Activated T-helper 2 cell treated with anti-CD3 and anti-CD28 coated beads, Interferon-gamma antibody, Interleukin-2, Interleukin-4, amounts not matched to agents 10 μg/mL and 5 μg/mL and 100 μg/mL, durations not matched to agents 14 hours and 24 hours and 36 hours (primary cell): ENCODE results near the gene UCP2. TPM values are rescaled to one million over a fixed set of nuclear protein-coding genes. Genes with fewer than 3 reads are reported as not detected.

Experiments
- DNase-seq: peaks from one replicate; pipeline ENCODE4 v3.0.0; 2021; ENCODE audit warnings: low spot score
- H3K27ac Mint-ChIP-seq: one replicate; pipeline ENCODE4 v1.8.0; 2021; ENCODE audit warnings: mixed read lengths
- H3K27me3 Mint-ChIP-seq: one replicate; pipeline ENCODE4 v1.8.0; 2021; ENCODE audit warnings: low read depth, mixed read lengths
- H3K36me3 Mint-ChIP-seq: one replicate; pipeline ENCODE4 v1.8.0; 2021; ENCODE audit warnings: low read depth, mixed read lengths
- H3K4me1 Mint-ChIP-seq: one replicate; pipeline ENCODE4 v1.8.0; 2021; ENCODE audit warnings: low read depth, mixed read lengths
- H3K4me3 Mint-ChIP-seq: one replicate; pipeline ENCODE4 v1.8.0; 2021; ENCODE audit warnings: low read depth, mild to moderate bottlenecking, moderate library complexity, mixed read lengths
- H3K9me3 Mint-ChIP-seq: one replicate; pipeline ENCODE4 v1.8.0; 2021; ENCODE audit warnings: mixed read lengths
- intact Hi-C: fragments of 100-400 bp; cut with micrococcal nuclease; formaldehyde crosslinking; loops from one replicate; pipeline ENCODE4 v1.15.1; 2023
- total RNA-seq: library from RNA; stranded (reverse); gene quantifications from 2 replicates; pipeline ENCODE4 v1.2.3, GENCODE V29; 2022

UCP2 gene
- total RNA-seq, 1 donor from 2014 or later: 429 TPM

DNA sequence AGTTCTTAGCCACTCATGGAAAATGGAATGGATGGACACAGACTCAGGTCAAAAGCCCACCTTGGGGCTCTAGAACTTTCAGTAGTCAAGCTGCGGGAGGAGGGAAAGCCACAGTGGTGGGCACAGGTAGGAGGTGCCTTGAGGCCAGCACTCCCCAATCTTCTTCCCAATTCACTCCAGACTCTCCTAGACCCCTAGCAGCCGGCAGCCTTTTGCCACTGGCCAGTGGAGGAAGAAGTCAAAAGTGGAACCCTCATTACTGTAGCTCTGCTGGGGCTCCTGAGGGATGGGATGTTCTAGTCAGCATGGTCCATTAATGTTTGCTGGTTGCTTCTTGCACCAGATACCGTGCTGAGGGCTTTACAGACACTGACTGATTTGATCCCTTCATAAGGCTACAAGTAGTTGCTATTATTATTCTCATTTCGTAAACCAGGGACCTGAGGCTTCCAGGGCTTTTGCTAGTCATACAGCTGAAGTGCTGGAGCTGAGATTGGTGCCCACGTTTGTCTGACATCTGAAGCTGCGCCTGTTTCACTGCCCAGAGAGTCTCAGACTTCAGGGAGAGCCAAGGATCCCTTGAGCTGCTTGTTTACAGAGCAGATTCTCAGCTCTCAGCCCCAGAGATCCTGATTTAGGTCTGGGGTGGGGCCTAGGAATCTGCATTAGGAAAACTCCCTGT, 25.2 kb upstream of the UCP2 start:
- Mint-ChIP-seq H3K9me3 (no peaks in the 10 kb centered on the region), H3K4me3 (no peak overlapping the region), H3K4me1 (peaks cover 68% of the 10 kb centered on the region), H3K27ac (peak overlapping the region; percentile 24), H3K36me3 (peaks cover 12% of the 10 kb centered on the region), H3K27me3 (no peaks in the 10 kb centered on the region)
- intact Hi-C loops: no loop called here
- DNase-seq: no peak

DNA sequence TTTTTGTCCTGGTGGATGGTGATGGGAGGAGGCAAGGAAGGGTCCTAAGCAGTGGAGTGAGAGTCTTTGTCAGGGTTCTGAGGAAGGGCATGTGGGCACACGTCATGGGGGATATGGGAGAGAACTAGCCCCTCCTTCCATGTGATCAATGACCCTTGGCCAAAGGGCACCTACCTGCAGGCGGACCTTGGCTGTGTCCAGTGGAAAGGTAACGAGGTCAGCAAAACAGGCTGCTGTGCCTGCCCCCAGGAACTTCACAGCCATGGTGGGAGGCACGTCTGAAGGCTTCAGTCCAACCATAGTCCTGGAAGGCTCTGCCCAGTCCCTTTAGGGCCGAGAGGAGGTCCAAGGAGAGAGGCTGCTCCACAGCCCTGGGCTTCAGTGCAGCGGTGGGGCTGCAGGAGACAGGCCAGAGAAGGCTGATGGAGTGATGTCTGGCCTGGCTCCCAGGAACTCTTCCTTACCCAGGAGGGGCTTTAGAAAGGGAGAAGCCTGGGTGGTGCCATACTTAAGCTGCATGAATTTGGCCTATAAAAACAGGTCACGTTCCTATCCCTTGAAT, 24.2 kb upstream of the UCP2 start:
- H3K27me3 Mint-ChIP-seq: no peaks in the 10 kb centered on the region
- intact Hi-C loops: no loop called here
- peaks cover 15% of the 10 kb centered on the region for H3K36me3 Mint-ChIP-seq
- H3K4me1 Mint-ChIP-seq: peaks cover 63% of the 10 kb centered on the region
- DNase-seq: no peak
- H3K27ac Mint-ChIP-seq: peak overlapping the region; percentile 58
- H3K9me3 Mint-ChIP-seq: no peaks in the 10 kb centered on the region
- no peak overlapping the region for H3K4me3 Mint-ChIP-seq

DNA sequence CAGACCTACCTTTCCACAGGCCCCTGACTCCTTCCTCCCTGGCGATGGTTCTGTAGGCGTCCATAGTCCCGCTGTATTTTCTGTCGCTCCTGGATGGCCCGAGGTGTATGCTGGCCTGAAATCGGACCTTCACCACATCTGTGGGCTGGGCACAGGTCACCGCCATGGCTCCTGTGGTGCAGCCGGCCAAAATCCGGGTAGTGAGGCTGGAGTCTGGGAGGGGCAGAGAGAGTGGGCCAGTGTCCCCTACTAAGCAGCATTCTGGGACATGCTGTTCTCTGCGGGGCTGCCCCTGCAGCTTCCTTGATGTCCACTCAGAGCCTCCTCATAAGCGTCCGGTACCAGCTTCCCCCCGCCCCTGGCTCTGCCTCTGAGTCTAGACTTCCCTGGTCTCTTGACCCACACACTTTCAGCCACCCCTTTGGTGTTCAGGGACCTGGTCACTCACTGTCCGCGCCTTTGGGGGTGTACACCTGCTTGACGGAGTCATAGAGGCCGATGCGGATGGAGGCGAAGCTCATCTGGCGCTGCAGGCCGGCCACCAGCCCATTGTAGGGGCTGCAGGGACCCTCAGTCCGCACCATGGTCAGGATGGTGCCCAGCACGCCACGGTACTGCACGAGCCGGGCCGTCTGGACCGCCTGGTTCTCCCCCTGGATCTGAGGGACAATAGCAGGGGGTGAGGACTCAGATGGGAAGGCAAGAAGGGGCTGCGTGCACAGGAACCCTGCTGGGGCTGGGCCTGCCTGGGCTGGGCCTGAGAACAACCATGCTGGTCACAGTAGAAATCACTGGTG, 23.3 kb upstream of the UCP2 start:
- DNase-seq: no peak
- H3K27me3 Mint-ChIP-seq: no peaks in the 10 kb centered on the region
- H3K4me3 Mint-ChIP-seq: no peak overlapping the region
- peaks cover 23% of the 10 kb centered on the region for H3K36me3 Mint-ChIP-seq
- no peaks in the 10 kb centered on the region for H3K9me3 Mint-ChIP-seq
- H3K4me1 Mint-ChIP-seq: peaks cover 54% of the 10 kb centered on the region
- H3K27ac Mint-ChIP-seq: peak overlapping the region; percentile 92
- intact Hi-C loops: loop anchor here (1.0 kb wide), 1 partner anchor 11 kb away; no protein-coding TSS in a partner anchor

DNA sequence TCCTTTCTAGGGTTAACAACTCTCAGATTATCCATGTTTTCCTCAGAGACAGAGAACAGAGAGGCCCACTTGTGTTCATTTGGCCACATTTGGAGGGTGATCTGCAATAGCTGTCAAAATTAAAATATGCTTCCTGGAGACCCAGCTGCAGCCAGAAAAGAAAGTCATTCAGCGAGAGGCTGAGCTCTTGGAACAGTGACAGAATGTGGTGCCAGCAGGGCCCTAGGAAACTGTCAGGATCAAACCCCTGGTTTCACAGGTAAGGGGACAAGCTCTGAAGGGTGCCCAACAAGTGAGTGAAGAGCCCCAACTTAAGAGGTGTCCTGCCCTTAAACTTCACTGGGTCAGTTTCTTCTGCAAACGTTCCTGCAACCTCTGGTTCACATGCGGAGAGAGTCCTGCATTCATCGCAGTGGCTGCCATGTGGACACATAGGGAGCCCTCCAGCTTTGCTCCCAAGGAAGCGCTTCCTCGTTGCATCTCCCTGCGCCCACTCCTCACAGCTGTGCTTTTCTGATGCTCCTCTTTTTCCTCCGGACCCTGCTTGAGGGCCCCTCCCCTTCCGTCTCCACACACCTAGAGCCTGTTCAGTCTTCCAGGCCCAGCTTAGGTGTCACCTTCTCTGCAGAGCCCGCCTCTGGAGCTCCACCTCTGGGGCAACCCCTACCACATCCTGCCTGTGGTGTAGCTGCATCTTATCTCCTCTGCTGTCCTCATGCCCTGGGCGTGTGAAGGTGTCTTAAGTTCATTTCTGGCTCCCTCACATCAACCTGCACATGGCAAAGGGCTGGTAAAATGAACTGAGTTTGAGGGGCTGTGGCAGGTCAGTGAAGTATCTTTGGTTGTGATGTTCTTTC, 22.3 kb upstream of the UCP2 start:
- Mint-ChIP-seq H3K4me1 (peaks cover 49% of the 10 kb centered on the region), H3K9me3 (no peaks in the 10 kb centered on the region), H3K4me3 (peak overlapping the region; percentile 13), H3K27ac (peak overlapping the region; percentile 92), H3K36me3 (peaks cover 25% of the 10 kb centered on the region), H3K27me3 (no peaks in the 10 kb centered on the region)
- DNase-seq: peak; percentile 82
- intact Hi-C loops: loop anchor here (1.0 kb wide), 1 partner anchor 10 kb away; no protein-coding TSS in a partner anchor

DNA sequence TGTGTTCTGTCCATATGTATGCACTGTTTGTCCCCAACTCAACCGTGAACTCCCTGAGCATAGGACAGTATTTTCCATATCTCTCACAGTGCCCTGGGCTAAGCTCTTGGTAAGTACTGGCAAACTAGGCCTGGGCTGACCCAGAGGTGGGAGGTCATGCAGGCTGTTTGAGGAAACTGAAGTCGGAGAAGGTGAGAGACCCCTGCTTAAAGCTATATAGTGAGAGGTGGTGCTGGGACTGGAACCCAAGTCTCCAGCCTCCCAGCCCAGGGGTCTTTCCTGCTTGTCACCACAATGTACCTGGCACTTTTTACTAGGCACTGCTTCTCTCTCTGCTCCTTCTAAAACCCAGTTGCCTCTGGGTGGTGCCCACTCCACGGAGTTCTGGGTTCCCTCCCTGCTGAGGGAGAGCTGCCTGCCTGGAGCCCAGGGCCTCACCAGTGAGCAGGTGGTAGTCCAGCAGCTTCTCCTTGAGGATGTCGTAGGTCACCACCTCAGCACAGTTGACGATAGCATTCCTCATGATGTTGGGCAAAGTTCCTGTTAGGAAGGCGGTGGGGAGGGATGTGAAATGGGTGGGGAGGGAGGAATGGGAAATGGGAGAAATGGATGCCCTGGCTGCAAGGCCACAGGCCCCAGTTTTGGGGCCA, 21.5 kb upstream of the UCP2 start:
- intact Hi-C loops: no loop called here
- H3K27me3 Mint-ChIP-seq: no peaks in the 10 kb centered on the region
- no peaks in the 10 kb centered on the region for H3K9me3 Mint-ChIP-seq
- H3K4me1 Mint-ChIP-seq: peaks cover 51% of the 10 kb centered on the region
- DNase-seq: no peak
- H3K4me3 Mint-ChIP-seq: no peak overlapping the region
- H3K36me3 Mint-ChIP-seq: peaks cover 33% of the 10 kb centered on the region
- H3K27ac Mint-ChIP-seq: peak overlapping the region; percentile 48

DNA sequence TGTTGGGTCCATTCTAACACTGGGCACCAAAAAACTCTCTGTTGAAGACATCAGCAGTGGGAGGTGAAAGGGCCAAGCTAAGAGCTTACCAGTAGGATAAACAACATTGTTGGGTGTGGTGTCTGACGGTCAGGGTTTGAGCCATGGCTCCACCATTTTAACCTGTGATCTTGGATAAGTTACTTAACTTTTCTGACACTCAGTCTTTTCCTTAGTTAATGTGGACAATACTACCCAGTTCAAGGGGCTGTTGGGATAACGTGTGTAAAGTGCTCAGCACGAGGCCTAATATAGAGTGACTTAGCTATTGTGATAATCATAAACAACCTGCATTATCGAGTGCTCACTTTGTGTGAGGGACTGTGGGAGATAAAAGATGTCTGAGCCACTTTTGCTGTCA, 20.2 kb upstream of the UCP2 start:
- intact Hi-C loops: no loop called here
- Mint-ChIP-seq H3K27me3 (no peaks in the 10 kb centered on the region), H3K4me3 (no peak overlapping the region), H3K9me3 (no peaks in the 10 kb centered on the region), H3K36me3 (peaks cover 33% of the 10 kb centered on the region), H3K4me1 (peaks cover 44% of the 10 kb centered on the region), H3K27ac (peak overlapping the region; percentile 45)
- DNase-seq: no peak

DNA sequence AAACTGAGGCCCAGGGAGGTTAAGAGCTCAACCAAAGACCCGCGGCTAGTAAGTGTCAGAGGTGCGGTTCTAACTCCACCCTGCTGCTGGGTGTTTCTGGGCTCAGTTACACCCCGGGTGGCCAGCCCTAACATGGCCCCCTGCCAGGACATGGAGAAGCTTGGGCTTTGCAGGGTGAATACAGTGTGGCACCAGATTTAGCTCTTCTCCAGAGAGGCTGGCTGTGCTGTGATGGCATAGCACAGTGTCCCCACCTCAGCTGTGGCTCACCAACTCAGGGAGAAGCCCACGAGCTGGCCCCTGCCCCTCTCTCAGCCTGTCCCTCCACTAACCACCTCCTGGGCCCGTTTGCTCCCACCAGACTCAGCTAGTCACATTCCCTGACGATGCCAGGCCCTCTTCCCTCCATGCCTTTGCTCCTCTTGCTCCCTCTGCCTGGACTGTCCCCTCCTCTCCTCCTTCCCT, 19.2 kb upstream of the UCP2 start:
- H3K9me3 Mint-ChIP-seq: no peaks in the 10 kb centered on the region
- DNase-seq: no peak
- H3K27ac Mint-ChIP-seq: peak overlapping the region; percentile 39
- intact Hi-C loops: no loop called here
- H3K4me1 Mint-ChIP-seq: peaks cover 51% of the 10 kb centered on the region
- H3K36me3 Mint-ChIP-seq: peaks cover 33% of the 10 kb centered on the region
- H3K4me3 Mint-ChIP-seq: no peak overlapping the region
- H3K27me3 Mint-ChIP-seq: no peaks in the 10 kb centered on the region

DNA sequence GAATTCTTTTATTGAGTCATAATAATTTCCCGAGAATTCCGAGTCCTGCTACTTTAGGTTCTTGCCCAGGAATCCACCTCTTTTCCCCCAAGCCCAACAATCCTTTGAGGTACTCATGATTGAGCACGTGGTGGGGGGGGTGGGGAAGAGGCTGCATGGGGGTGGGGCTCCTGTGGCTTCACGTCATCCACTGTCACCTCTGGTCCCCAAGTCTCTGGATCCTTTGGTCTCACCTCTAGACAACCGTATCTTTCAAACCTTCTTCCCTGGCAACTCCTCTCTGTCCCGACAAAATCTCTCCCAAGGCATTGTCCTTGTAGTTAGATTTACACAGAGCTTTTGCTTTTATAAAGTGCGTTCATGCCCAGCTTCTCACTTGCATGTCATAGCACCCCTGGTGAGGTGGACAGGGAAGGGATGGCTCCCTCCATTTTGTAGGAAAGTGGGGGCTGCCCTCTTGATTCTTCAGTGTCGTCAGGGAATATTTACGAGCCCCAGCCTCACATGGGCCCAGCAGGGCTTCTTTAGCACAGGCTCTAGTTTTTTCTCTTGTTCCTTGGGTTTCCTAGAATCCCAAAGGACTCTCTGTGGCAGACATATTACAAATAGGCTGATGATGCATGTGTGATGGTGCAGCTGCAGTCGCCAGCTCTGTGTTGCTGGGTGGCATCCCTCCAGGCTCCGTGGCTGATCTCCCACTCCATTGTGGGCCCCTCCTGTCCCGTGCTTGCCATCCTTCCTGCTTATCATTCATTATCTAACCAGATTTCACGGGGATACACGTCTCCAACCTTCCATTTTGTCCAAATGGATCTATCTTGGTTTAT, 17.9 kb upstream of the UCP2 start:
- intact Hi-C loops: no loop called here
- H3K4me3 Mint-ChIP-seq: no peak overlapping the region
- H3K36me3 Mint-ChIP-seq: peaks cover 33% of the 10 kb centered on the region
- no peaks in the 10 kb centered on the region for H3K9me3 Mint-ChIP-seq
- no peak for DNase-seq
- H3K27ac Mint-ChIP-seq: no peak overlapping the region
- no peaks in the 10 kb centered on the region for H3K27me3 Mint-ChIP-seq
- H3K4me1 Mint-ChIP-seq: peaks cover 55% of the 10 kb centered on the region

DNA sequence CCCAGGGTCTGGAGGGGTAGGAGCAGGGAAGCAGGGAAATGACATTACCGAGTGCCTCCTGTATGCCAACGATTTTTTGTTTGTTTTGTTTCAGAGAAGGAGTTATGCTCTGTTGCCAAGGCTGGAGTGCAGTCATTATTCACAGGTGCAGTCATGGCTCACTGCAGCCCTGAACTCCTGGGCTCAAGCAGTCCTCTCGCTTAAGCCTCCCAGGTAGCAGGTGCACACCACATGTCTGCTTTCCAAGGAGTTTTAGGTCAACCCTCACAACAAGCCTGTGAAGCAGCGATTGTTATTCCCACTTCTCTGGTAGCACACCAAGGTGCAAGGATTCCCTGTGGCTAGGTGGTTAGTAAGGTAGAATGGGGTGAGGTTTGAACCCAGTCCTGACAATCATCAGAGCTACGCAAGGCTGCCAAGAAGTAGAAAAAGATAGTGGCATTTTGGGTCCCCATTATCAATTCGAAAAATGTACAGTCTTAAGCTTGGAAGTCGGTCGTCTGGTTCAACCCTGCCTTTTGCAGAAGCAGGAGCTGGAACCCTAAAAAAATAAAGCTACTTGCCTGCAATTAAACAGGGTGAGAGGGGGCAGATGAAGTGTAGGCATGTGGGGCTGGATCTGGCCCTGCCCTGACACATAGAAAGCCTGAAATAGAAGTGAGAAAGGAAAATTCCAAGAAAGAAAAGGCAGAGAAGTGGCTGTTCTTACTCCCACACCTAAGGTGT, 17.1 kb upstream of the UCP2 start:
- intact Hi-C loops: no loop called here
- DNase-seq: no peak
- no peaks in the 10 kb centered on the region for H3K27me3 Mint-ChIP-seq
- peaks cover 55% of the 10 kb centered on the region for H3K4me1 Mint-ChIP-seq
- no peak overlapping the region for H3K4me3 Mint-ChIP-seq
- peak overlapping the region; percentile 14 for H3K27ac Mint-ChIP-seq
- H3K36me3 Mint-ChIP-seq: peaks cover 29% of the 10 kb centered on the region
- no peaks in the 10 kb centered on the region for H3K9me3 Mint-ChIP-seq

DNA sequence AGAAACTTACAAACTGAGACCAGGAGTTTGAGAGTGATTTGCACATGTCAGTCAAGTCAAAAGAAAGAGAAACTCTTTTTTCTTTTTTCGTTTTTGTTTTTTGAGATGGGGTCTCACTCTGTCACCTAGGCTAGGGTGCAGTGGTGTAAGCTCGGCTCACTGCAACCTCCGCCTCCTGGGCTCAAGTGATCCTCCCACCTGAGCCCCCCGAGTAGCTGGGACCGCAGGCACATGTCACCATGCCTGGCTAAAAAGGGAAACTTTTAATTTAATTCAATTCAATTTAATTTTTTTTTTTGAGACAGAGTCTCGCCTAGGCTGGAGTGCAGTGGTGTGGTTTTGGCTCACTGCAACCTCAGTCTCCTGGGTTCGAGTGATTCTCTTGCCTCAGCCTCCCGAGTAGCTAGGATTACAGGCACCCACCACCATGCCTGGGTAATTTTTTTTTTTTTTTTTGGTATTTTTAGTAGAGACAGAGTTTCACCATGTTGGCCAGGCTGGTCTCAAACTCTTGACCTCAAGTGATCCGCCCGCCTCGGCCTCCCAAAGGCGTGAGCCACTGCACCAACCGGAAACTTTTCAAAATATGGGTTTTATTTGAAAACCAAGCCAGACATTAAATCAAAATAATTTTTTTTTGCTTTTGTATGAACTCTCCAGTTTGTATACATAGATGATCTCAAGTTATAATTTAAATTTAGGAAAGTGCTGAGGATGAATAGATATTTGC, 16.4 kb upstream of the UCP2 start:
- peaks cover 51% of the 10 kb centered on the region for H3K4me1 Mint-ChIP-seq
- peaks cover 29% of the 10 kb centered on the region for H3K36me3 Mint-ChIP-seq
- intact Hi-C loops: no loop called here
- no peak overlapping the region for H3K4me3 Mint-ChIP-seq
- H3K9me3 Mint-ChIP-seq: no peaks in the 10 kb centered on the region
- no peak overlapping the region for H3K27ac Mint-ChIP-seq
- DNase-seq: no peak
- H3K27me3 Mint-ChIP-seq: no peaks in the 10 kb centered on the region
